ENCODE measurements around the gene MYBPC2. TPM values are rescaled to one million over a fixed set of nuclear protein-coding genes. Genes with fewer than 3 reads are reported as not detected.

Gene MYBPC2
- total and polyA plus RNA-seq, 2 donors (not counting 1 experiment from before 2014, with no cell fraction given) = 1.1 to 1.7 TPM

GRCh38 chr19:50486823-50487515, 54.3 kb downstream of the MYBPC2 start:
- ChIA-PET CTCF (no interaction called here), POLR2A (no interaction called here)
- Mint-ChIP-seq H3K4me3 (no peak overlapping the region), H3K27me3 (no peaks in the 10 kb centered on the region), H3K9me3 (ENCODE audit: insufficient read depth) (no peaks in the 10 kb centered on the region), H3K4me1 (peaks cover 22% of the 10 kb centered on the region), H3K27ac (no peak overlapping the region)
- Histone ChIP-seq H3K79me2 (ENCODE audit: control insufficient read depth, insufficient read depth, low read length) (peaks cover 6% of the 10 kb centered on the region), H3K27ac (ENCODE audit: low read length in 2 of 2) (no peak overlapping the region), H3K9ac (ENCODE audit: low read length) (no peak overlapping the region), H3K27me3 (replicated peaks in 1 of 4; ENCODE audit: control extremely low read depth in 1 of 4, control insufficient read depth in 3 of 4, insufficient read depth in 4 of 4, low read length in 3 of 4) (no peaks in the 10 kb centered on the region), H3K9me3 (ENCODE audit: control extremely low read depth in 1 of 3, control insufficient read depth in 2 of 3, insufficient read depth in 1 of 3, low read length in 2 of 3) (peaks cover 0 to 15% (median 0%) of the 10 kb centered on the region in 3 donors), H3K4me3 (ENCODE audit: control extremely low read depth in 1 of 5, extremely low read depth in 1 of 5, insufficient read depth in 1 of 5, low read depth in 2 of 5, low read length in 4 of 5) (no peak overlapping the region), H3K4me1 (ENCODE audit: control insufficient read depth in 2 of 2, insufficient read depth in 2 of 2, low read length in 2 of 2) (peaks cover 10 to 11% of the 10 kb centered on the region in 2 donors), H3K36me3 (replicated peaks in 1 of 2; ENCODE audit: control extremely low read depth in 1 of 2, control insufficient read depth in 1 of 2, extremely low read depth in 1 of 2, insufficient read depth in 2 of 2, low read length in 1 of 2) (peaks cover 0 to 12% of the 10 kb centered on the region in 2 experiments), H4K20me1 (ENCODE audit: control insufficient read depth, insufficient read depth, low read length, poor library complexity, severe bottlenecking) (peaks cover 16% of the 10 kb centered on the region), H3K4me2 (replicated peaks; ENCODE audit: low read depth, low read length, poor library complexity, severe bottlenecking) (no peak overlapping the region), H2AFZ (ENCODE audit: insufficient read depth, low read depth, low read length, poor library complexity, severe bottlenecking) (no peak overlapping the region)
- intact Hi-C loops (cut with micrococcal nuclease) = no loop called here
- WGBS (ENCODE audit: insufficient coverage) = 86% methylated on average over 17 of the region's 18 CpGs
- peak; percentile 68 for DNase-seq
- no peak for ATAC-seq (ENCODE audit: low read depth)
- no peak for TF ChIP-seq EZH2 (IDR thresholded peaks at IDR 0.05; ENCODE audit: borderline replicate concordance, insufficient read depth, low read depth, low read length, poor library complexity, severe bottlenecking)
- TF ChIP-seq, protein P1, sequence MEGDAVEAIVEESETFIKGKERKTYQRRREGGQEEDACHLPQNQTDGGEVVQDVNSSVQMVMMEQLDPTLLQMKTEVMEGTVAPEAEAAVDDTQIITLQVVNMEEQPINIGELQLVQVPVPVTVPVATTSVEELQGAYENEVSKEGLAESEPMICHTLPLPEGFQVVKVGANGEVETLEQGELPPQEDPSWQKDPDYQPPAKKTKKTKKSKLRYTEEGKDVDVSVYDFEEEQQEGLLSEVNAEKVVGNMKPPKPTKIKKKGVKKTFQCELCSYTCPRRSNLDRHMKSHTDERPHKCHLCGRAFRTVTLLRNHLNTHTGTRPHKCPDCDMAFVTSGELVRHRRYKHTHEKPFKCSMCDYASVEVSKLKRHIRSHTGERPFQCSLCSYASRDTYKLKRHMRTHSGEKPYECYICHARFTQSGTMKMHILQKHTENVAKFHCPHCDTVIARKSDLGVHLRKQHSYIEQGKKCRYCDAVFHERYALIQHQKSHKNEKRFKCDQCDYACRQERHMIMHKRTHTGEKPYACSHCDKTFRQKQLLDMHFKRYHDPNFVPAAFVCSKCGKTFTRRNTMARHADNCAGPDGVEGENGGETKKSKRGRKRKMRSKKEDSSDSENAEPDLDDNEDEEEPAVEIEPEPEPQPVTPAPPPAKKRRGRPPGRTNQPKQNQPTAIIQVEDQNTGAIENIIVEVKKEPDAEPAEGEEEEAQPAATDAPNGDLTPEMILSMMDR (IDR thresholded peaks at IDR 0.05) = peak; percentile 59

DNA sequence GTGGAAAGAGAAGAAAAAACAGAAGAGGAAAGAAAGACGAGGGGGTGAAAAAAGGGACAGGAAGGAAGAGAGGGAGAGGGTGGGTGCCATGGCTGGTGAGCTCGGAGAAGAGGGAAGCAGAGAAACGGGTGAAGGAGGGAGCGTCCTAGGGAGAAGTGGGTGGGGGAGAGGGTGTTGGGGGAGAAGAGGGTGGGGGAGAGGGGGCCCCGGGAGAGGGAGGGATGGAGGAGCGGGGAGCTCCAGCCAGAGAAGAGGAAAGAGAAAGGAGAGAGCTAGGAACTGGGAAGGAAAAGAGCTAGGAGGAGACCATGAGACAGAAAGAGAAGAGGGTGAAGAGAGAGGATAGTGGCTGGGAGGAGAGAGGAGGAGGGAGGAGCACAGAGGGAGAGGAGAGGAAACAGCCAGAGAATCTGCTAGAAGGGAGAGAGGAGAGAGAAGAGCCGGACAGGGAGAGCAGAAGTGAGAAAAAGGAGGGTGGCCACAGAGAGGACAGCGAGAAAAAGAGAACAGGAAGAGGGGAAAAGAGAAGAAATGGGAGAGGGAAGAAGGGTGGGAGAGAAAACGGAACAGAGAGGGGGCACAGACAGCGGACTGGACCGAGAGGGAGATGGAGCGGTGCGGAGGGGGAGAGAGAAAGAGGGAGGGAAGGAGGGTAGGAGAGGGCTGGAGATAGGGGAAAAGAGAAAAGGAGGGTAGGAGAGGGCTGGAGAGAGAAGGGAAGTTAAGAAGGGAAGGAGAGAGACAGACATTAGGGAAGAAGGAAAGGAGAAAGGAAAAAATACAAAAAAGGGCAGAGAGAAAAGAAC, 55.9 kb downstream of the MYBPC2 start:
- no peaks in the 10 kb centered on the region for H3K9me3 Mint-ChIP-seq (ENCODE audit: insufficient read depth)
- CTCF ChIA-PET = no interaction called here
- Histone ChIP-seq H3K27ac (ENCODE audit: low read length in 2 of 2) (no peak overlapping the region), H3K9ac (ENCODE audit: low read length) (no peak overlapping the region), H4K20me1 (ENCODE audit: control insufficient read depth, insufficient read depth, low read length, poor library complexity, severe bottlenecking) (peaks cover 16% of the 10 kb centered on the region), H3K79me2 (ENCODE audit: control insufficient read depth, insufficient read depth, low read length) (peaks cover 6% of the 10 kb centered on the region), H3K4me2 (replicated peaks; ENCODE audit: low read depth, low read length, poor library complexity, severe bottlenecking) (no peak overlapping the region), H3K4me1 (ENCODE audit: control insufficient read depth in 2 of 2, insufficient read depth in 2 of 2, low read length in 2 of 2) (peaks cover 16% of the 10 kb centered on the region in 2 donors), H3K4me3 (ENCODE audit: control extremely low read depth in 1 of 5, extremely low read depth in 1 of 5, insufficient read depth in 1 of 5, low read depth in 2 of 5, low read length in 4 of 5) (no peak overlapping the region), H2AFZ (ENCODE audit: insufficient read depth, low read depth, low read length, poor library complexity, severe bottlenecking) (no peak overlapping the region), H3K36me3 (replicated peaks in 1 of 2; ENCODE audit: control extremely low read depth in 1 of 2, control insufficient read depth in 1 of 2, extremely low read depth in 1 of 2, insufficient read depth in 2 of 2, low read length in 1 of 2) (peaks cover 0 to 5% of the 10 kb centered on the region in 2 experiments), H3K27me3 (replicated peaks in 1 of 4; ENCODE audit: control extremely low read depth in 1 of 4, control insufficient read depth in 3 of 4, insufficient read depth in 4 of 4, low read length in 3 of 4) (no peaks in the 10 kb centered on the region), H3K9me3 (ENCODE audit: control extremely low read depth in 1 of 3, control insufficient read depth in 2 of 3, insufficient read depth in 1 of 3, low read length in 2 of 3) (peaks cover 0 to 15% (median 0%) of the 10 kb centered on the region in 3 donors)
- 51% methylated on average over 12 of the region's 13 CpGs for WGBS (ENCODE audit: insufficient coverage)
- peaks cover 27% of the 10 kb centered on the region for H3K4me1 Mint-ChIP-seq
- POLR2A ChIA-PET = no interaction called here
- no peak for ATAC-seq (ENCODE audit: low read depth)
- intact Hi-C loops (cut with micrococcal nuclease) = no loop called here
- H3K27ac Mint-ChIP-seq = no peak overlapping the region
- DNase-seq = no peak
- H3K4me3 Mint-ChIP-seq = no peak overlapping the region
- no peak for TF ChIP-seq EZH2 (IDR thresholded peaks at IDR 0.05; ENCODE audit: borderline replicate concordance, insufficient read depth, low read depth, low read length, poor library complexity, severe bottlenecking)
- TF ChIP-seq, protein P1 (IDR thresholded peaks at IDR 0.05) = no peak
- H3K27me3 Mint-ChIP-seq = no peaks in the 10 kb centered on the region

Measured in B cell (primary cell).